HepG2 (cell line): ENCODE data around the gene CDK15. TPM values are rescaled to one million over a fixed set of nuclear protein-coding genes. Genes with fewer than 3 reads are reported as not detected.
A peak's percentile ranks its signal among the peaks of the same experiment; 100 is the strongest.

Experiments
- ATAC-seq: fragments of 200-7000 bp; cut with Tn5 transposase; 3 replicates; pipeline ENCODE4 v1.9.1; 2020; ENCODE audit warnings: mild to moderate bottlenecking, moderate library complexity
- BruUV-seq: library from RNA; stranded (reverse); fragments of 400-500 nt; replicated peaks from 2 replicates; lab custom pipeline; 2021; lab: Mats Ljungman, UMichigan
- CTCF ChIA-PET: fragments of 300-600 bp; formaldehyde crosslinking; extraction: SDS; loops from one replicate; lab custom pipeline; 2021; ENCODE audit warnings: low total read pairs, inconsistent platforms, low intra/inter-chr PET ratio; lab: Yijun Ruan, JAX
- POLR2A ChIA-PET: fragments of 350-600 bp; sonication (Branson Sonifier 250); formaldehyde crosslinking; loops from one replicate; lab custom pipeline; 2020; ENCODE audit warnings: antibody characterized with exemption, inconsistent platforms; lab: Yijun Ruan, JAX
- DNase-seq: peaks from one replicate; pipeline ENCODE4 v3.0.0-alpha.2; 2015; ENCODE audit warnings: low spot score
- FAIRE-seq: peaks from 3 replicates; lab custom pipeline; 2011; peaks lifted over from hg19 to GRCh38; lab: Jason Lieb, UNC
- H2AFZ ChIP-seq: one replicate; pipeline ENCODE4 v1.6.1; 2011; ENCODE audit warnings: low read length, inconsistent platforms
- H3K27ac ChIP-seq: fragments of 300-600 bp; 3 replicates; pipeline ENCODE4 v1.8.0; 2011; ENCODE audit warnings: mixed run types, mild to moderate bottlenecking, mixed read lengths, low read length, inconsistent platforms; ENCODE audit not compliant: insufficient read depth; ENCODE audit errors: extremely low read length
- H3K27me3 ChIP-seq, 2 experiments: fragments of 200-600 bp in 1 of 2; 2 replicates in 1 of 2; 3 replicates in 1 of 2; pipeline versions ENCODE4 v1.6.0 to v1.8.0; 2011; ENCODE audit warnings: low read length in 2 of 2, mild to moderate bottlenecking in 2 of 2, moderate library complexity in 2 of 2, inconsistent platforms in 1 of 2; ENCODE audit not compliant: insufficient read depth in 2 of 2, control insufficient read depth in 1 of 2
- H3K36me3 ChIP-seq, 2 experiments: fragments of 200-600 bp in 1 of 2; replicated peaks in 1 of 2; 2 replicates in 1 of 2; 3 replicates in 1 of 2; pipeline versions ENCODE4 v1.5.1 to v1.8.0; 2011; ENCODE audit warnings: low read length in 2 of 2, inconsistent platforms in 1 of 2; ENCODE audit not compliant: insufficient read depth in 2 of 2, control insufficient read depth in 1 of 2
- H3K4me1 ChIP-seq: 2 replicates; pipeline ENCODE4 v1.5.1; 2012; ENCODE audit warnings: low read length, inconsistent platforms; ENCODE audit not compliant: insufficient read depth
- H3K4me2 ChIP-seq: 2 replicates; pipeline ENCODE4 v1.6.0; 2011; ENCODE audit warnings: low read depth, low read length, inconsistent platforms
- H3K4me3 ChIP-seq, 3 experiments: fragments of 200-600 bp in 1 of 3; sonication (generic), shearing (Covaris generic) in 1 of 3; replicated peaks in 1 of 3; 2 replicates each; pipeline ENCODE4 v1.5.1; 2011 to 2016; ENCODE audit warnings: low read length in 3 of 3, inconsistent platforms in 2 of 3, low read depth in 2 of 3, mild to moderate bottlenecking in 2 of 3, control low read depth in 1 of 3, mixed read lengths in 1 of 3; ENCODE audit not compliant: insufficient read depth in 1 of 3
- H3K79me2 ChIP-seq: one replicate; pipeline ENCODE4 v1.6.1; 2011; ENCODE audit warnings: low read length, inconsistent platforms; ENCODE audit not compliant: insufficient read depth
- H3K9ac ChIP-seq: 2 replicates; pipeline ENCODE4 v1.6.0; 2011; ENCODE audit warnings: mild to moderate bottlenecking, low read depth, low read length, inconsistent platforms; ENCODE audit not compliant: insufficient read depth
- H3K9me3 ChIP-seq: 2 replicates; pipeline ENCODE4 v1.5.1; 2012; ENCODE audit warnings: mild to moderate bottlenecking, low read length
- H4K20me1 ChIP-seq: 2 replicates; pipeline ENCODE4 v1.6.0; 2011; ENCODE audit warnings: inconsistent platforms, mild to moderate bottlenecking, low read length, moderate library complexity; ENCODE audit not compliant: insufficient read depth
- HNF1A ChIP-seq, 2 experiments: sonication (generic) in 1 of 2; formaldehyde crosslinking in 1 of 2; IDR thresholded peaks; 2 replicates each; pipeline versions ENCODE4 v1.4.0 to v1.6.1; 2016 to 2020; ENCODE audit warnings: borderline replicate concordance in 1 of 2, low read depth in 1 of 2, mild to moderate bottlenecking in 1 of 2, missing genetic modification reagents in 1 of 2
- KAT7 ChIP-seq: IDR thresholded peaks from 2 replicates; pipeline ENCODE4 v1.6.1; 2018; ENCODE audit warnings: borderline replicate concordance, missing compliant biosample characterization
- MXI1 ChIP-seq: IDR thresholded peaks from 3 replicates; pipeline ENCODE4 v1.6.1; 2012; ENCODE audit warnings: low read depth, low read length, inconsistent platforms, borderline replicate concordance
- NFIB ChIP-seq: sonication (generic); formaldehyde crosslinking; IDR thresholded peaks from 2 replicates; pipeline ENCODE4 v1.9.0; 2021; ENCODE audit warnings: missing genetic modification reagents, mild to moderate bottlenecking, borderline replicate concordance
- SSRP1 ChIP-seq: IDR thresholded peaks from 2 replicates; pipeline ENCODE4 v1.6.1; 2016; ENCODE audit warnings: control low read depth
- TBX3 ChIP-seq: fragments of 450-650 bp; IDR thresholded peaks from 2 replicates; pipeline ENCODE4 v1.6.1; 2017; ENCODE audit warnings: antibody characterized with exemption, mild to moderate bottlenecking, inconsistent platforms, borderline replicate concordance
- TFE3 ChIP-seq: IDR thresholded peaks from 2 replicates; pipeline ENCODE4 v1.6.1; 2016
- ZFP41 ChIP-seq: sonication (generic); formaldehyde crosslinking; IDR thresholded peaks from 2 replicates; pipeline ENCODE4 v1.4.0; 2020; ENCODE audit warnings: mild to moderate bottlenecking, missing genetic modification reagents, borderline replicate concordance
- ZNF296 ChIP-seq: sonication (generic); formaldehyde crosslinking; conservative IDR thresholded peaks from 2 replicates; pipeline ENCODE4 v1.5.0; 2020; ENCODE audit warnings: mild to moderate bottlenecking, missing genetic modification reagents
- ZZZ3 ChIP-seq: sonication (generic); formaldehyde crosslinking; IDR thresholded peaks from 2 replicates; pipeline ENCODE4 v1.4.0; 2020; ENCODE audit warnings: missing genetic modification reagents, mild to moderate bottlenecking, borderline replicate concordance
- WGBS: methylation state at CpG from one replicate; pipeline ENCODE4 v1.1.6; 2017; ENCODE audit warnings: low lambda C conversion rate; 5-methylcytosine and 5-hydroxymethylcytosine counted together
- in situ Hi-C: cut with HindIII; loops from 2 replicates; pipeline ENCODE4 v1.10.0; 2017; ENCODE audit warnings: low pct_unique_long_range_greater_than_20kb; ENCODE audit not compliant: extremely low pct_ligation_motif_present
- intact Hi-C: fragments of 100-400 bp; cut with micrococcal nuclease; formaldehyde crosslinking; loops from one replicate; pipeline ENCODE4 v1.10.0; 2022; ENCODE audit not compliant: unreplicated experiment
- polyA plus RNA-seq, 8 experiments: library from polyadenylated mRNA; depleted of rRNA in 3 of 8; stranded (reverse) in 7 of 8; unstranded in 1 of 8; fragments of >200 nt; fragmentation: Illumina TruSeq in 4 of 8; extraction: Trizol in 4 of 8; gene quantifications; 2 replicates each; pipeline versions ENCODE4 v1.2.1 to v1.2.3, GENCODE V29; 2011 to 2016; ENCODE audit warnings: low read depth in 4 of 8, missing spikeins in 1 of 8, mixed read lengths in 1 of 8; ENCODE audit not compliant: insufficient read depth in 1 of 8
- total RNA-seq, 5 experiments: library from RNA; depleted of rRNA; stranded (reverse); fragments of >200 nt; fragmentation: Illumina TruSeq; extraction: Trizol; gene quantifications; 2 replicates each; pipeline ENCODE4 v1.2.3, GENCODE V29; 2016; ENCODE audit warnings: low read depth in 1 of 5

The CDK15 gene
- total and polyA plus RNA-seq, 2 of the 13 experiments (the other 11 are each of a cell fraction or from before 2014, with no cell fraction given) = not detected

DNA sequence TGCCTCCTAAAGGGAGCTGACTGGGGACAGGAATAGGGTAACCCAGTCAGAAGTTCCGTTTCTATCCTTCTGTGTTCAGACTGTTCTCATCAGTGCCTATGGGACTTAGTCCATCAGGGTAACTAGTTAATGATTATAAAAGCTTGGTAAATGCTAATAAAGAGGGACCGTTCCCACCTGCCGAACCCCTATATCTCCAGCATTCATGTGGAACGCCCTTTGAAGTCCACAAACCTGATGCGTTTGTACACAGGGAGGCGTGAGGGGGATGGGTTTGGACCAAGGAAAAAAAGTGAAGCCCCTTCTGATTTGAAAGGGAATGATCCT, 112.9 kb downstream of the CDK15 start:
- Histone ChIP-seq H3K79me2 (no peaks in the 10 kb centered on the region), H3K36me3 (no peaks in the 10 kb centered on the region), H3K9ac (no peak overlapping the region), H3K27ac (no peak overlapping the region), H4K20me1 (no peaks in the 10 kb centered on the region), H3K4me2 (no peak overlapping the region), H3K4me3 (no peak overlapping the region), H2AFZ (no peak overlapping the region), H3K4me1 (peaks cover 11% of the 10 kb centered on the region; the same call in 1 of the 2 replicates), H3K9me3 (no peaks in the 10 kb centered on the region), H3K27me3 (peaks cover 0 to 12% of the 10 kb centered on the region in 2 experiments; a peak in 2 of 5 replicates)
- ChIA-PET CTCF (no interaction called here), POLR2A (no interaction called here)
- ATAC-seq (peak; percentile 49; the same call in 2 of the 3 replicates), FAIRE-seq (no peak), DNase-seq (no peak)
- intact Hi-C loops (no loop called here), in situ Hi-C loops (no loop called here)
- no TSS peak for BruUV-seq
- no peak for TF ChIP-seq SSRP1 (CRISPR knock-in tag)
- no peak for TF ChIP-seq KAT7 (CRISPR knock-in tag)
- no peak for TF ChIP-seq ZNF296 (CRISPR knock-in tag)
- TF ChIP-seq NFIB (CRISPR knock-in tag) = no peak
- TF ChIP-seq MXI1 = no peak
- no peak for TF ChIP-seq TBX3
- TF ChIP-seq ZZZ3 = no peak
- 5% methylated on average over 6 of the region's 6 CpGs for WGBS

- Histone ChIP-seq H3K4me1 (peaks cover 16% of the 10 kb centered on the region; the same call in 1 of the 2 replicates), H3K4me3 (no peak overlapping the region), H3K9me3 (no peaks in the 10 kb centered on the region), H3K9ac (no peak overlapping the region), H3K36me3 (no peaks in the 10 kb centered on the region), H4K20me1 (no peaks in the 10 kb centered on the region), H3K27ac (no peak overlapping the region), H3K79me2 (no peaks in the 10 kb centered on the region), H3K27me3 (peaks cover 2 to 9% of the 10 kb centered on the region in 2 experiments; a peak in 3 of 5 replicates), H3K4me2 (no peak overlapping the region), H2AFZ (no peak overlapping the region)
- no peak for FAIRE-seq
- POLR2A ChIA-PET = no interaction called here
- BruUV-seq = no TSS peak
- CTCF ChIA-PET = no interaction called here
- ATAC-seq = no peak; the same call in 2 of the 3 replicates
- in situ Hi-C loops = no loop called here
- DNase-seq = no peak
- intact Hi-C loops = no loop called here
- WGBS = 53% methylated on average over 10 of the region's 10 CpGs
- TF ChIP-seq HNF1A (IDR thresholded peaks at IDR 0.05; ENCODE audit: low read depth) (no peak), HNF1A (CRISPR knock-in tag; IDR thresholded peaks at IDR 0.05; ENCODE audit: borderline replicate concordance) (no peak), ZFP41 (CRISPR knock-in tag) (no peak), MXI1 (no peak), TFE3 (CRISPR knock-in tag) (no peak)
Measured at GRCh38 chr2:201923436-201924328, 117.3 kb downstream of the CDK15 start.
